HL-60 (cell line): ENCODE measurements around the gene C17orf100.

Experiments
- GABPA ChIP-seq: IDR thresholded peaks from 2 replicates; pipeline ENCODE4 v1.6.1; 2012; ENCODE audit warnings: low read depth
- POLR2AphosphoS5 ChIP-seq: IDR thresholded peaks from 2 replicates; pipeline ENCODE4 v1.6.1; 2012; ENCODE audit warnings: low read depth
- TF ChIP-seq, protein P1 (sequence below): IDR thresholded peaks from one replicate; pipeline ENCODE4 v1.5.1; 2011; ENCODE audit warnings: low read length, control low read depth, inconsistent platforms; ENCODE audit not compliant: insufficient read depth
- TF ChIP-seq, protein P2 (sequence below): IDR thresholded peaks from 2 replicates; pipeline ENCODE4 v1.6.1; 2012; ENCODE audit warnings: low read depth; ENCODE audit not compliant: insufficient replicate concordance

DNA sequence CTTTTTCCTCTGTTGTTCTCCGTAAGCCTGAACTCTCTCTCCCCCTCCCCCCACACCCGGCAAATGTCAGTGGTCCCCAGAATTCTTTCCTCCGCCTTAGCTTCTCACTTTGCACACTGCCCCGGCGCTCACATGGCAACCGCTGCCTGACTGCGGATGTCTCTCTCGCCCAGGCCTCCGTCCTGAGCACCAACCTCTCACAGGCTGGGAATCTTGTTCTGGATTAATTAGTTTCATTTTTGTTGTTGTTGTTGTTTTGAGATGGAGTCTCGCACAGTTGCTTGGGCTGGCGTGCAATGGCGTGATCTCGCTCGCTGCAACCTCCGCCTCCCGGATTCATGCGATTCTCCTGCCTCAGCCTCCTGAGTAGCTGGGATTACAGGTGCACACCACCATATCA lies 16.7 kb downstream of the C17orf100 start:
- TF ChIP-seq GABPA (no peak), POLR2AphosphoS5 (no peak)
- TF ChIP-seq, protein P1, sequence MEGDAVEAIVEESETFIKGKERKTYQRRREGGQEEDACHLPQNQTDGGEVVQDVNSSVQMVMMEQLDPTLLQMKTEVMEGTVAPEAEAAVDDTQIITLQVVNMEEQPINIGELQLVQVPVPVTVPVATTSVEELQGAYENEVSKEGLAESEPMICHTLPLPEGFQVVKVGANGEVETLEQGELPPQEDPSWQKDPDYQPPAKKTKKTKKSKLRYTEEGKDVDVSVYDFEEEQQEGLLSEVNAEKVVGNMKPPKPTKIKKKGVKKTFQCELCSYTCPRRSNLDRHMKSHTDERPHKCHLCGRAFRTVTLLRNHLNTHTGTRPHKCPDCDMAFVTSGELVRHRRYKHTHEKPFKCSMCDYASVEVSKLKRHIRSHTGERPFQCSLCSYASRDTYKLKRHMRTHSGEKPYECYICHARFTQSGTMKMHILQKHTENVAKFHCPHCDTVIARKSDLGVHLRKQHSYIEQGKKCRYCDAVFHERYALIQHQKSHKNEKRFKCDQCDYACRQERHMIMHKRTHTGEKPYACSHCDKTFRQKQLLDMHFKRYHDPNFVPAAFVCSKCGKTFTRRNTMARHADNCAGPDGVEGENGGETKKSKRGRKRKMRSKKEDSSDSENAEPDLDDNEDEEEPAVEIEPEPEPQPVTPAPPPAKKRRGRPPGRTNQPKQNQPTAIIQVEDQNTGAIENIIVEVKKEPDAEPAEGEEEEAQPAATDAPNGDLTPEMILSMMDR: no peak
- TF ChIP-seq, protein P2, sequence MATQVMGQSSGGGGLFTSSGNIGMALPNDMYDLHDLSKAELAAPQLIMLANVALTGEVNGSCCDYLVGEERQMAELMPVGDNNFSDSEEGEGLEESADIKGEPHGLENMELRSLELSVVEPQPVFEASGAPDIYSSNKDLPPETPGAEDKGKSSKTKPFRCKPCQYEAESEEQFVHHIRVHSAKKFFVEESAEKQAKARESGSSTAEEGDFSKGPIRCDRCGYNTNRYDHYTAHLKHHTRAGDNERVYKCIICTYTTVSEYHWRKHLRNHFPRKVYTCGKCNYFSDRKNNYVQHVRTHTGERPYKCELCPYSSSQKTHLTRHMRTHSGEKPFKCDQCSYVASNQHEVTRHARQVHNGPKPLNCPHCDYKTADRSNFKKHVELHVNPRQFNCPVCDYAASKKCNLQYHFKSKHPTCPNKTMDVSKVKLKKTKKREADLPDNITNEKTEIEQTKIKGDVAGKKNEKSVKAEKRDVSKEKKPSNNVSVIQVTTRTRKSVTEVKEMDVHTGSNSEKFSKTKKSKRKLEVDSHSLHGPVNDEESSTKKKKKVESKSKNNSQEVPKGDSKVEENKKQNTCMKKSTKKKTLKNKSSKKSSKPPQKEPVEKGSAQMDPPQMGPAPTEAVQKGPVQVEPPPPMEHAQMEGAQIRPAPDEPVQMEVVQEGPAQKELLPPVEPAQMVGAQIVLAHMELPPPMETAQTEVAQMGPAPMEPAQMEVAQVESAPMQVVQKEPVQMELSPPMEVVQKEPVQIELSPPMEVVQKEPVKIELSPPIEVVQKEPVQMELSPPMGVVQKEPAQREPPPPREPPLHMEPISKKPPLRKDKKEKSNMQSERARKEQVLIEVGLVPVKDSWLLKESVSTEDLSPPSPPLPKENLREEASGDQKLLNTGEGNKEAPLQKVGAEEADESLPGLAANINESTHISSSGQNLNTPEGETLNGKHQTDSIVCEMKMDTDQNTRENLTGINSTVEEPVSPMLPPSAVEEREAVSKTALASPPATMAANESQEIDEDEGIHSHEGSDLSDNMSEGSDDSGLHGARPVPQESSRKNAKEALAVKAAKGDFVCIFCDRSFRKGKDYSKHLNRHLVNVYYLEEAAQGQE: no peak
